ENCODE measurements around the gene ANKRD31.

GRCh38 chr5:75037106-75037505 lies 199.6 kb downstream of the ANKRD31 start:
- no peak for TF ChIP-seq CBX2 (IDR thresholded peaks at IDR 0.05; ENCODE audit: borderline replicate concordance, low read depth)
- TF ChIP-seq RCOR1 (IDR thresholded peaks at IDR 0.05; ENCODE audit: low read depth, low read length): no peak
- no peak for TF ChIP-seq MAX (IDR thresholded peaks at IDR 0.05)
- no peak for TF ChIP-seq REST (IDR thresholded peaks at IDR 0.05)
- TF ChIP-seq CEBPB (IDR thresholded peaks at IDR 0.05): no peak
- no peak for TF ChIP-seq CTCF (IDR thresholded peaks at IDR 0.05)
- no peak for TF ChIP-seq POLR2AphosphoS2 (conservative IDR thresholded peaks at IDR 0.05; ENCODE audit: low read length)
